Colonic mucosa (tissue), 4 donors: Measurements from ENCODE around the gene UNC45A. TPM values are rescaled to one million over a fixed set of nuclear protein-coding genes. Genes with fewer than 3 reads are reported as not detected.

ENCODE experiments used
- DNase-seq: peaks from one replicate; pipeline ENCODE4 v3.0.0-alpha.2; 2020
- H3K27ac ChIP-seq: fragments of 200-600 bp; one replicate; pipeline ENCODE4 v1.8.0; 2021
- H3K27me3 ChIP-seq: fragments of 200-600 bp; one replicate; pipeline ENCODE4 v1.8.0; 2021
- H3K36me3 ChIP-seq: fragments of 200-600 bp; one replicate; pipeline ENCODE4 v1.8.0; 2021
- H3K4me1 ChIP-seq: fragments of 200-600 bp; one replicate; pipeline ENCODE4 v1.8.0; 2021; ENCODE audit warnings: mild to moderate bottlenecking
- H3K4me3 ChIP-seq: fragments of 200-600 bp; one replicate; pipeline ENCODE4 v1.8.0; 2021
- H3K9ac ChIP-seq, 2 donors: one replicate each; pipeline ENCODE4 v1.7.0; 2013; ENCODE audit warnings: control low read depth in 2 of 2, low read depth in 2 of 2, low read length in 2 of 2
- H3K9me3 ChIP-seq: fragments of 200-600 bp; one replicate; pipeline ENCODE4 v1.8.0; 2021
- intact Hi-C: fragments of 100-400 bp; cut with DNase I; formaldehyde crosslinking; loops from one replicate; pipeline ENCODE4 v1.14.1; 2022
- total RNA-seq, 2 donors: library from RNA; stranded (reverse); fragmentation: NEBNext Ultra II Directional in 1 of 2; extraction: Animal tissue kit (Norgen Biotek cat#: 25700) in 1 of 2; gene quantifications; one replicate each; pipeline ENCODE4 v1.2.1, GENCODE V29; 2021
- TF ChIP-seq, protein P1 (sequence below): fragments of 200-600 bp; IDR thresholded peaks from one replicate; pipeline ENCODE4 v1.8.0; 2022; ENCODE audit warnings: antibody characterized with exemption, mild to moderate bottlenecking
- donor health status: healthy.
- donor health status: DM: no; HTN: no; CAD: no.
- donor health status: DM: no; HTN: no; CAD: no.

The UNC45A gene
- total RNA-seq, 2 donors from 2014 or later = 60.7 to 74.5 TPM

DNA sequence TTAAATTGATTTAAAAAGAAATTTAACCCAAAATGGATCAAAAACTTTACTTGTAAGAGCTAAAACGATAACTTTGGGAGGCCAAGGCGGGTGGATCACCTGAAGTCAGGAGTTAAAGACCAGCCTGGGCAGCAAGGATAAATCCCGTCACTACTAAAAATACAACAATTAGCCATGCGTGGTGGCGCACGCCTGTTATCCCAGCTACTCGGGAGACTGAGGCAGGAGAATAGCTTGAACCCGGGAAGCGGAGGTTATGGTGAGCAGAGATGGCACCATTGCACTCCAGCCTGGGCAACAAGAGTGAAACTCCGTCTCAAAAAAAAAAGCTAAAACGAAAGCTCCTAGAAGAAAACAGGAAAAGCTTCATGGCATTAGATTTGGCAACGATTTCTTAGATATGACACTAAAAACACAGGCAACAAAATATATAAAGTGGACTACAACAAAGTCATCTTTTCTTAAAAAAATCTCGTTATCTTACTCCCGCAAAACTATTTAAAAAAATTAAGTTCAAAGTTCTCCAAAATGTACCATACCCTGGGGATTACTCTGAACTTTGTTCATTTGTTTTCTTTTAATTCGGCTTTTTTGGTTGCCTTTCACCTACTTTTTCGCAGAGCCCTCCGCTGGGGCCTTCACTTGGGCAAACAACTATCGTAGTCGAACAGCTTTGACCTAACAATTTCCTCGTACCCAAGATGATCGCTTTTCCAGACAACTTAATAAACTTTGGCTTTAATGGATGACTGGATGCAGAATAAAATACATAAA, 5.7 kb upstream of the UNC45A start:
- H3K27ac ChIP-seq = peak overlapping the region; percentile 96
- H3K9me3 ChIP-seq = no peaks in the 10 kb centered on the region
- intact Hi-C loops = no loop called here
- H3K27me3 ChIP-seq = no peaks in the 10 kb centered on the region
- DNase-seq = peak; percentile 36
- TF ChIP-seq, protein P1, sequence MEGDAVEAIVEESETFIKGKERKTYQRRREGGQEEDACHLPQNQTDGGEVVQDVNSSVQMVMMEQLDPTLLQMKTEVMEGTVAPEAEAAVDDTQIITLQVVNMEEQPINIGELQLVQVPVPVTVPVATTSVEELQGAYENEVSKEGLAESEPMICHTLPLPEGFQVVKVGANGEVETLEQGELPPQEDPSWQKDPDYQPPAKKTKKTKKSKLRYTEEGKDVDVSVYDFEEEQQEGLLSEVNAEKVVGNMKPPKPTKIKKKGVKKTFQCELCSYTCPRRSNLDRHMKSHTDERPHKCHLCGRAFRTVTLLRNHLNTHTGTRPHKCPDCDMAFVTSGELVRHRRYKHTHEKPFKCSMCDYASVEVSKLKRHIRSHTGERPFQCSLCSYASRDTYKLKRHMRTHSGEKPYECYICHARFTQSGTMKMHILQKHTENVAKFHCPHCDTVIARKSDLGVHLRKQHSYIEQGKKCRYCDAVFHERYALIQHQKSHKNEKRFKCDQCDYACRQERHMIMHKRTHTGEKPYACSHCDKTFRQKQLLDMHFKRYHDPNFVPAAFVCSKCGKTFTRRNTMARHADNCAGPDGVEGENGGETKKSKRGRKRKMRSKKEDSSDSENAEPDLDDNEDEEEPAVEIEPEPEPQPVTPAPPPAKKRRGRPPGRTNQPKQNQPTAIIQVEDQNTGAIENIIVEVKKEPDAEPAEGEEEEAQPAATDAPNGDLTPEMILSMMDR = no peak
- H3K36me3 ChIP-seq = no peaks in the 10 kb centered on the region
- H3K4me1 ChIP-seq = peaks cover 4% of the 10 kb centered on the region
- peak overlapping the region; percentile 53 for H3K4me3 ChIP-seq
- H3K9ac ChIP-seq = peak overlapping the region; percentile 80

DNA sequence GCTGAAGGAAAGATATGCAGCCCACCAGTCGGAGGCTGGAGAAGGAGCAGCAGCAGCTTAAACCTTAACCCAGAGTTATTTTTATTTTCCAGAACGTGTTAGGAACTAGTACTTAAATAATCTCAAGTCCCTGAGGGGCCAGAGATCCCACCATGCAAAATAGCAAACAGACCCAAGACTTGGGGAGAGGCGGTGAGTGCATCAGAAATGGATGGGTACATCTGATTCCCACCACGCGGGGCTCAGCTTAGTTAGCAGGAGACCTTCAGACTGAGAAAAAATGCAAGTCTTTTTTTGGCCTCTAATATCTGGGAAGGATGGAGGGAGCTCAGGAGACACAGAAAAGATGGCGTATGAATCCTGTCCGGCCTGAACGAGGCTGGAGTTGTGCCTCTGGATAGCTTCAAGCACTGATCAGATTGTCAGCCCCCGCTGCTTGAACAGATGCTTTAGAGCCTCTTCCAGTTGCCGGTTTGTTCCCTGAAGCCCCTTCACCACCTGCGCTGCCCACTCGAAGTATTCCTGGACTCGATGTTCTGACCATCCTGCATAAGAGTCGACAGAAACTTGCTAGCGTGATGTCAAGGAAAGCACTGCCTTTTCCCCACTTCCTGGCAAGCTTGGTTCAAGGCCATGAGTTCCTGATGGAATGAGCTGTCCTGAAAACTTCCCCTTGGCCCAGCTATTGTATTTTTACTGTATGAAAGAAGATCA, 4.1 kb upstream of the UNC45A start:
- Histone ChIP-seq H3K9ac (peak overlapping the region; percentile 80), H3K4me1 (peaks cover 11% of the 10 kb centered on the region), H3K27me3 (no peaks in the 10 kb centered on the region), H3K9me3 (no peaks in the 10 kb centered on the region), H3K36me3 (no peaks in the 10 kb centered on the region), H3K4me3 (peak overlapping the region; percentile 57), H3K27ac (peak overlapping the region; percentile 96)
- TF ChIP-seq, protein P1 = no peak
- DNase-seq = peak; percentile 32
- intact Hi-C loops = no loop called here

DNA sequence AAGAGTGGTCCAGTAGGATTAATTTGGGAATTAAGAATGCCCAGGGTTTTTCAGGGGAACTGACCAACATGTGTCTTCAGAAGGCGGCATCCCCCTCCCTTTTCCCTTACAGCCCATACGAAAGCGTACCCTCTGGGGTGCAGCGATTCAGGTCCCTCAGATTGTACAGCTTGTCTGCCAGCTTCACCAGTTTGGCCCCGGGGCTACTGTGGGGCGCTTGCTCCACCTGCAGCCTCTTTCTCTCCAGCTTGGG, 3.6 kb upstream of the UNC45A start:
- Histone ChIP-seq H3K27me3 (no peaks in the 10 kb centered on the region), H3K36me3 (no peaks in the 10 kb centered on the region), H3K27ac (peak overlapping the region; percentile 96), H3K9ac (peak overlapping the region in 1 of 2 donors; percentile 80), H3K4me3 (peak overlapping the region; percentile 57), H3K4me1 (peaks cover 15% of the 10 kb centered on the region), H3K9me3 (no peaks in the 10 kb centered on the region)
- intact Hi-C loops = no loop called here
- TF ChIP-seq, protein P1 = peak; percentile 43
- DNase-seq = no peak

DNA sequence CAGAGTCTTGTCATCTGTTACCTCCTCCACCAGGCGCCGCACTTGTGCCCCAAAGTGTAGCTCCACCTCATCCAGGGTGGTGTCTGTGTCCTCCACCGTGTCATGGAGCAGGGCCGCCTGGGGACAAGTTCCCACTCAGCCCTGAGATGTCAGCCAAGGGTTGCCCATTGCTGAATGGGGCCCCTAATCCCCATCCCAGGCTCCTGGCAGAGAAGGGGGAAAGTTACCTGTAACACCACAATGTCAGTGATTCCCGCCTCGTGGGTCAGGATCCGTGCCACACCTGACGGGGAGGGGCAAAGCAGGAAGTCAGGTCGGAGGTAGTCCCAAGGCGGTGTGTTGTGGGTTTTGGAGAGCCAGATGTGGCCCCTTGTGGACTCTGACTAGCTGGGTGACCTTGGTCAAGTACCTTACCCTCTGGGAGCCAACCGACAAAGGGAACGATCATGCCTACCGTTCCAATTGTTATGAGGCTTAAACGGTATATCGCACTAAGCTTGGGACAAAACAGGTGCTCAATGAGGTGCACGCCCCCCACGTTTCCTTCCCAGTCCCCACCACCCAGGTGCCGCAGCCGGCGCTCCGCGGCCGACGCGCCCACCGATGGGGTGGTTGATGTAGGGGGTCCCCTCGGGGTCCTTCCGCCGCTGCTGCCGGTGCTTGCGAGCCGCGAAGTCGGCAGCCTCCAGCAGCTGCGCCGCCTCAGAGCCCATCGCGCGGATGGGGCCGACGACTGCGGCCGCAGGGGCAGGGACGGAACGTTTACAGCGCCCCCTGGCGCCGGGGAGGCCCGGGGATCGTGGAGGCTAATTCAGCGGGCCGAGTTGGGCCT, 3.0 kb upstream of the UNC45A start, which contains the start of gene HDDC3:
HDDC3 (minus strand) TSS at position 722 of the 832 bp plus-strand sequence; CDS start at position 713, 9 bp downstream.
- H3K36me3 ChIP-seq = no peaks in the 10 kb centered on the region
- H3K9ac ChIP-seq = peak within 1 kb of the TSS; percentile 80 to 88
- TF ChIP-seq, protein P1 = peak; percentile 95
- peaks cover 16% of the 10 kb centered on the region for H3K4me1 ChIP-seq
- peak; percentile 96 for DNase-seq
- peak within 1 kb of the TSS; percentile 96 for H3K27ac ChIP-seq
- H3K9me3 ChIP-seq = no peaks in the 10 kb centered on the region
- intact Hi-C loops = no loop called here
- peak within 1 kb of the TSS; percentile 57 for H3K4me3 ChIP-seq
- no peaks in the 10 kb centered on the region for H3K27me3 ChIP-seq

DNA sequence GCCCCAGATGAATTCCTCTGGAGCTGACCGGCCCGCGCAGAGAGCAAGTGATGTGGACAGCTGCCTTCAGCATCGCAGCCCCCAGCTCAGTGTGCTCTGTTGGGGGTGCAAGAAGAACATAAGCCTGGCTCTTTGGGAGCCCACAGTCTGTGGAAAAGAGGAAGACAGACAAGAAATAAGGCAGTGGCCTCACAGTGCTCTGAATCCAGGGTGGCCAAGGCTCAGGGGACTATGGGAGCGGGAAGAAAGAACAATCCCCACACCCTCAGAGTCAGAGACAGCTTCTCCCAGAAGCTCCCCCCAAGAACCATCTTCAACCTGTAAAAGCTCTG, 2.5 kb upstream of the UNC45A start:
- no peak for DNase-seq
- Histone ChIP-seq H3K9me3 (no peaks in the 10 kb centered on the region), H3K4me1 (peaks cover 16% of the 10 kb centered on the region), H3K9ac (peak overlapping the region; percentile 80 to 88), H3K27me3 (no peaks in the 10 kb centered on the region), H3K4me3 (peak overlapping the region; percentile 57), H3K27ac (peak overlapping the region; percentile 96), H3K36me3 (no peaks in the 10 kb centered on the region)
- TF ChIP-seq, protein P1 = peak; percentile 27
- intact Hi-C loops = no loop called here
